ENCODE data around the gene ING3. TPM values are rescaled to one million over a fixed set of nuclear protein-coding genes. Genes with fewer than 3 reads are reported as not detected.
A peak's percentile ranks its signal among the peaks of the same experiment; 100 is the strongest.

The ING3 gene
- 10 to 100 TPM; 18.2 to 21.7 (median 20.7) TPM for total RNA-seq
- long read RNA-seq, donor 1, partial matches to known transcripts: 5 of 17 reads
- long read RNA-seq, donor 1, other reads (novel, unspliced or antisense): 1 of 17 reads
- long read RNA-seq, donor 2, transcript ING3-201 (12 exons, 3,777 nt): major isoform, 15 of 23 reads
- long read RNA-seq, donor 2, partial matches to known transcripts: 0 of 23 reads
- long read RNA-seq, donor 2, other reads (novel, unspliced or antisense): 2 of 23 reads

DNA sequence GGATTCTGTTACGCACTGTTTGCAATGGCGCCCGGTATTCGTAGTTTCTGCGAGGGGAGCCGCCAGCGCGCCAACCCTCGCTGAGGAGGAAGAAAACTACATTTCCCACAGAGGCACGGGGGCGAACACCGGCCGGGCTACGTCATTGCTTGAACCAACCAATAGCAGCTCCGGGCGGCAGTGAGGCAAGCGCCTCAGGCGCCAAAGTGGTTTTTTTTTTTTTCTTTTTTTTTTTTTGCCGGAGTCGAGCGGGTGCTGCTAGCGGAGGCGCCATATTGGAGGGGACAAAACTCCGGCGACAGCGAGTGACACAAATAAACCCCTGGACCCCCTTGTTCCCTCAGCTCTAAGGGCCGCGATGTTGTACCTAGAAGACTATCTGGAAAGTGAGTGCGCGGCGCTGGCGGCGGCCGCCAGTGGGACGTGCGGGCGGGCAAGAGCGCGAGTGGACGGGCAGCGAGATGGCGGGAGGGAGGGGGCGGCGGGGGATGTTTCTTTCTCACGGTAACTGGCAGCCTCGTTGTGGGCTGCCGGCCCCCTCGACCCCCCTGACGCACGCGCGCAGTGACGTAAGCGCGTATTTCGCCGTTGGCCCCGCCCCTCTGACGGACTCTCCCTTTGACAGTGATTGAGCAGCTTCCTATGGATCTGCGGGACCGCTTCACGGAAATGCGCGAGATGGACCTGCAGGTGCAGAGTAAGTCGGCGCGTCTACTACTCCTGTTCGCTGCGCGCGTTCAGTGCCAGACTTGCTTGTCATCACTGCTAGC is at the start of gene ING3:
TSS of gene ING3 (plus strand) at position 239 of the 770 bp plus-strand sequence. CDS start at position 359, 120 bp downstream.
- intact Hi-C loops (cut with DNase I, micrococcal nuclease): no loop called here

DNA sequence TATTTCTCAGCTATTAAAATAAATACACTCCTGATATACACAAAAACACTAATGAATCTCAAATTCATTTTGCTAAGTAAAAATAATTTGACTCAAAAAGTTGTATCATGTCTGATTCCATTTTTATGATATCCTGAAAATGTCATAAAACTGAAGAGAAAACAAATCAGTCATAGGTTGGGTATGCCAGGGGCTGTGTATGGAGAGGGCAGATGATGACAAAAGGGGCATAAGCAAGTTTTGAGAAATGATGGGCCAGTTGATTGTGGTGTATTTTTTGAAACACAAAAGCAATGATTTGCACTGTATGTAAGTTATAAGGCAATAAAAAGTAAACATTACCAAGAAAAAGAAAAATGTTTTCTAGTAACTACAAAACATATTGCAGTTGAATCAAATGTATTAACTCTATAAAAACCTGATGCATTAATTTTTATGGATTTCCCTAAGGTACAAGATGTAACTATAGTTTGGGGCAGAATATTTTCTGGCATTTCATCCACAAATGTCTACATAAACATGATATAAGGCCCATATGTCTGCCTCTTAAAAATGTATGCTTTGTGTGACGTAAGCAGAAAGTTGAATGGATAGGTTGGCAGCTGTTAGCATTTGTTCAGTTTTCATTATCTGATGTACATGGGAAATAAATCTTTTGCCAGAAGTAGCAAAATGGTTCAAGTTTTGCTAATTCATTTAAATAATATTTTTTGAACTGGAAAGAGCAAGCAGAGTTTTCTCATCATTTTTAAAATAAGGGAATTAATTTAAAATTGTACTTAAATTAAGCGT is 35.1 kb upstream of the ING3 start:
- H3K4me1 ChIP-seq (ENCODE audit: low read depth): no peaks in the 10 kb centered on the region
- no peaks in the 10 kb centered on the region for H3K9me3 ChIP-seq
- H3K36me3 ChIP-seq (ENCODE audit: low read depth): no peaks in the 10 kb centered on the region
- TF ChIP-seq, protein P1, sequence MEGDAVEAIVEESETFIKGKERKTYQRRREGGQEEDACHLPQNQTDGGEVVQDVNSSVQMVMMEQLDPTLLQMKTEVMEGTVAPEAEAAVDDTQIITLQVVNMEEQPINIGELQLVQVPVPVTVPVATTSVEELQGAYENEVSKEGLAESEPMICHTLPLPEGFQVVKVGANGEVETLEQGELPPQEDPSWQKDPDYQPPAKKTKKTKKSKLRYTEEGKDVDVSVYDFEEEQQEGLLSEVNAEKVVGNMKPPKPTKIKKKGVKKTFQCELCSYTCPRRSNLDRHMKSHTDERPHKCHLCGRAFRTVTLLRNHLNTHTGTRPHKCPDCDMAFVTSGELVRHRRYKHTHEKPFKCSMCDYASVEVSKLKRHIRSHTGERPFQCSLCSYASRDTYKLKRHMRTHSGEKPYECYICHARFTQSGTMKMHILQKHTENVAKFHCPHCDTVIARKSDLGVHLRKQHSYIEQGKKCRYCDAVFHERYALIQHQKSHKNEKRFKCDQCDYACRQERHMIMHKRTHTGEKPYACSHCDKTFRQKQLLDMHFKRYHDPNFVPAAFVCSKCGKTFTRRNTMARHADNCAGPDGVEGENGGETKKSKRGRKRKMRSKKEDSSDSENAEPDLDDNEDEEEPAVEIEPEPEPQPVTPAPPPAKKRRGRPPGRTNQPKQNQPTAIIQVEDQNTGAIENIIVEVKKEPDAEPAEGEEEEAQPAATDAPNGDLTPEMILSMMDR (IDR thresholded peaks at IDR 0.05): no peak
- intact Hi-C loops (cut with DNase I, micrococcal nuclease): no loop called here
- no peak for DNase-seq
- no peak for ATAC-seq
- no peak overlapping the region for H3K4me3 ChIP-seq

More for the DNA sequence above, at the start of gene ING3:
- DNase-seq (peak; percentile 98 to 99 (median 98)), ATAC-seq (peak; percentile 97)
- TF ChIP-seq, protein P1 (IDR thresholded peaks at IDR 0.05): no peak
- H3K4me3 ChIP-seq: peak within 1 kb of the TSS; percentile 27
- peaks cover 10% of the 10 kb centered on the region for H3K4me1 ChIP-seq (ENCODE audit: low read depth)
- H3K9me3 ChIP-seq: no peaks in the 10 kb centered on the region
- peaks cover 10% of the 10 kb centered on the region for H3K36me3 ChIP-seq (ENCODE audit: low read depth)

GRCh38 chr7:120916121-120916520 is 34.5 kb upstream of the ING3 start:
- intact Hi-C loops (cut with DNase I, micrococcal nuclease): no loop called here
- ATAC-seq (no peak), DNase-seq (no peak)
- TF ChIP-seq, protein P1 (IDR thresholded peaks at IDR 0.05): no peak
- H3K36me3 ChIP-seq (ENCODE audit: low read depth): no peaks in the 10 kb centered on the region
- no peaks in the 10 kb centered on the region for H3K9me3 ChIP-seq
- no peaks in the 10 kb centered on the region for H3K4me1 ChIP-seq (ENCODE audit: low read depth)
- no peak overlapping the region for H3K4me3 ChIP-seq

DNA sequence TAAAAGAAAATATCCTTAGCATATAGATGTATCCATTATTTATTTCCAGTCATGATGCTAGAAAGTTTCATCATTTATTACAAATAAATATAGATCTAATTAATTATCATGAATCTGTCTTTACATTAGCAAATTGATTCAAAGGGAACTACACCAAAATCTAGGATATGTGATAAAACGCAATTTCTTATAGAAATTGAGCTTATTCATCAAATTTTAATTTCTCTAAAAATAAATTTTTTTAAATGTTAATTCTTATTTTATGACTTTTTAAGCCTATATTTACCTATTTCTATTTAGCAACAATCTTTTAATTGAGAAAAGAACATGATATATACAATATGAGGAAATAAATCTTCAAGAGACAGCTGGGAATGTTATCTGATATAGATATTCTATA is 34.0 kb upstream of the ING3 start:
- ATAC-seq (no peak), DNase-seq (no peak)
- no peaks in the 10 kb centered on the region for H3K36me3 ChIP-seq (ENCODE audit: low read depth)
- no peaks in the 10 kb centered on the region for H3K4me1 ChIP-seq (ENCODE audit: low read depth)
- TF ChIP-seq, protein P1 (IDR thresholded peaks at IDR 0.05): no peak
- intact Hi-C loops (cut with DNase I, micrococcal nuclease): no loop called here
- H3K4me3 ChIP-seq: no peak overlapping the region
- no peaks in the 10 kb centered on the region for H3K9me3 ChIP-seq

DNA sequence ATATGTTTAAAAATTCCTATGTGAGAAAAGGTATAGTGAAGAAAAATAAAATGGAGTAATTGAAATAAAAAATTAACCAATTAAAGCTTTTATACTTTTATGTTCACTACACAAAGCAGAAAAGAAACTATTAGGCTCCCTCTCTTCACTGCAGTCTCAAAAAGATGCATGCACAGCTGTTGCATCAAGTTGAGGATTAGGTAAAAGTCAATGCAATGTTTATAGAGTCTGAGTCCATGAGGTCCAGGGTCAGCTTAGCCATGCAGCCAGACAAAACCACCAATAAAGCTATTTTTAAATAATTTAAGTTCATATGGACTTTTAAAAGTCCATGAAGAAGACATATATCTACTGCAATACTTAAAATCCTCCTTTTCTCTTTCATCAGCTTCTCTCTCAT is 31.1 kb upstream of the ING3 start:
- Histone ChIP-seq H3K4me3 (no peak overlapping the region), H3K9me3 (no peaks in the 10 kb centered on the region), H3K4me1 (ENCODE audit: low read depth) (no peaks in the 10 kb centered on the region), H3K36me3 (ENCODE audit: low read depth) (no peaks in the 10 kb centered on the region)
- DNase-seq: no peak
- intact Hi-C loops (cut with DNase I, micrococcal nuclease): no loop called here
- TF ChIP-seq, protein P1 (IDR thresholded peaks at IDR 0.05): no peak
- ATAC-seq: no peak
